Breast epithelium (tissue), 4 donors: ENCODE results near the gene ZMYND8. TPM values are rescaled to one million over a fixed set of nuclear protein-coding genes. Genes with fewer than 3 reads are reported as not detected.

Experiments used
- DNase-seq, 2 donors: peaks; one replicate each; pipeline ENCODE4 v3.0.0-alpha.2; 2019; ENCODE audit warnings: low spot score in 2 of 2
- H3K27ac ChIP-seq, 2 donors: fragments of 200-600 bp; sonication (generic) in 1 of 2; one replicate each; pipeline ENCODE4 v1.5.1; 2016 to 2019; ENCODE audit warnings: mild to moderate bottlenecking in 1 of 2
- H3K27me3 ChIP-seq, 2 donors: fragments of 200-600 bp; sonication (generic) in 1 of 2; one replicate each; pipeline versions ENCODE4 v1.5.1 to v1.6.0; 2017 to 2019; ENCODE audit warnings: control low read depth in 1 of 2, mild to moderate bottlenecking in 1 of 2
- H3K36me3 ChIP-seq: fragments of 200-600 bp; one replicate; pipeline ENCODE4 v1.5.1; 2019
- H3K4me1 ChIP-seq, 2 donors: fragments of 200-600 bp; sonication (generic); one replicate each; pipeline ENCODE4 v1.5.1; 2016 to 2019; ENCODE audit warnings: control low read depth in 1 of 2
- H3K4me3 ChIP-seq, 3 donors: fragments of 200-600 bp; sonication (generic); 1 replicate in 2 of 3; 2 replicates in 1 of 3; pipeline ENCODE4 v1.5.1; 2016 to 2019; ENCODE audit warnings: mild to moderate bottlenecking in 3 of 3, moderate library complexity in 2 of 3
- H3K9me3 ChIP-seq, 2 donors: fragments of 200-600 bp; sonication (generic) in 1 of 2; one replicate each; pipeline ENCODE4 v1.5.1; 2016 to 2019; ENCODE audit warnings: control low read depth in 1 of 2
- POLR2A ChIP-seq: fragments of 450-650 bp; IDR thresholded peaks from one replicate; pipeline ENCODE4 v1.6.1; 2016; ENCODE audit warnings: antibody characterized with exemption, mild to moderate bottlenecking, moderate library complexity
- POLR2AphosphoS5 ChIP-seq, 3 donors: sonication (generic); formaldehyde crosslinking; IDR thresholded peaks; one replicate each; pipeline ENCODE4 v1.6.1; 2017; ENCODE audit warnings: antibody characterized with exemption in 3 of 3
- intact Hi-C: fragments of 100-400 bp; cut with DNase I; formaldehyde crosslinking; loops from one replicate; pipeline ENCODE4 v1.15.1; 2023; ENCODE audit warnings: low total_unique reads
- total RNA-seq, 3 donors: library from RNA; depleted of rRNA; stranded (reverse); fragments of >200 nt; gene quantifications; one replicate each; pipeline ENCODE4 v1.1.0, GENCODE V29; 2016
- TF ChIP-seq, protein P1 (sequence below), 3 donors: fragments of 450-650 bp; IDR thresholded peaks; one replicate each; pipeline ENCODE4 v1.5.1; 2016 to 2017; ENCODE audit warnings: antibody characterized with exemption in 3 of 3, mild to moderate bottlenecking in 3 of 3, moderate library complexity in 3 of 3

Gene ZMYND8
- total RNA-seq, 3 donors from 2014 or later, result 40.6 to 47.7 (median 41.4) TPM

DNA sequence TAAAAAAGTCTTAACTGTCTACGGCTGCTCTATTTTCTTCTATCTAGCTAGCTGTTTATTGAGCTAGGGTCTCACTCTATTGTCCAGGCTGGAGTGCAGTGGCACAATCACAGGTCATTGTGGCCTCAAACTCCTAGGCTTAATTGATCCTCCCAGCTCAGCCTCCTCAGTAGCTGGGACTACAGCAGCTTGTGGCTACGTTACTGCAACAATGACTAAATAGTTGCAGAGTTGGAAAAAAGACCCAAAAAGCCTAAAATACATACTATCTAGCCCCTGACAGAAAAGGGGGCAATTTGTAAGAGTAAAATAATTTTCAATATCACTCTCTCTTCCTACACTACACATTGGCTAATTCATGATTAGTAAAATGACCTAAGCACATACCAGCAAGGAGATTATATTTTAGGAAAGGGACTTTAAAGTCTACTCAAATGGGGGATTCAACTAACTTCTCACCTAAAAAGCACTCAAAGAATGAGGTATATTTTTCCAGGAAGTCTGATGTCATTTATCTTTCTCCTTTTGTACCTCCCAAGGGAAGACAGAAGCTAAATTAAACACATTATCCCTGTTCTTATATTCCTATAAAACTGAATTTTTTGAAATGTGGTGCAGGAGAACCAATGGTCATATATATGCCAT lies 82.8 kb downstream of the ZMYND8 start:
- TF ChIP-seq, protein P1, sequence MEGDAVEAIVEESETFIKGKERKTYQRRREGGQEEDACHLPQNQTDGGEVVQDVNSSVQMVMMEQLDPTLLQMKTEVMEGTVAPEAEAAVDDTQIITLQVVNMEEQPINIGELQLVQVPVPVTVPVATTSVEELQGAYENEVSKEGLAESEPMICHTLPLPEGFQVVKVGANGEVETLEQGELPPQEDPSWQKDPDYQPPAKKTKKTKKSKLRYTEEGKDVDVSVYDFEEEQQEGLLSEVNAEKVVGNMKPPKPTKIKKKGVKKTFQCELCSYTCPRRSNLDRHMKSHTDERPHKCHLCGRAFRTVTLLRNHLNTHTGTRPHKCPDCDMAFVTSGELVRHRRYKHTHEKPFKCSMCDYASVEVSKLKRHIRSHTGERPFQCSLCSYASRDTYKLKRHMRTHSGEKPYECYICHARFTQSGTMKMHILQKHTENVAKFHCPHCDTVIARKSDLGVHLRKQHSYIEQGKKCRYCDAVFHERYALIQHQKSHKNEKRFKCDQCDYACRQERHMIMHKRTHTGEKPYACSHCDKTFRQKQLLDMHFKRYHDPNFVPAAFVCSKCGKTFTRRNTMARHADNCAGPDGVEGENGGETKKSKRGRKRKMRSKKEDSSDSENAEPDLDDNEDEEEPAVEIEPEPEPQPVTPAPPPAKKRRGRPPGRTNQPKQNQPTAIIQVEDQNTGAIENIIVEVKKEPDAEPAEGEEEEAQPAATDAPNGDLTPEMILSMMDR (IDR thresholded peaks at IDR 0.05), result no peak
- no peak for TF ChIP-seq POLR2AphosphoS5 (IDR thresholded peaks at IDR 0.05)
- no peak for TF ChIP-seq POLR2A
- DNase-seq, result no peak
- Histone ChIP-seq H3K27me3 (no peaks in the 10 kb centered on the region), H3K4me1 (peaks cover 13 to 16% of the 10 kb centered on the region in 2 donors), H3K36me3 (no peaks in the 10 kb centered on the region), H3K9me3 (no peaks in the 10 kb centered on the region), H3K27ac (peak overlapping the region; percentile 77 to 87), H3K4me3 (peak overlapping the region in 1 of 3 donors; percentile 15)
- intact Hi-C loops, result loop anchor here (5.0 kb wide), 1 partner anchor 109 kb away; no protein-coding TSS in a partner anchor

DNA sequence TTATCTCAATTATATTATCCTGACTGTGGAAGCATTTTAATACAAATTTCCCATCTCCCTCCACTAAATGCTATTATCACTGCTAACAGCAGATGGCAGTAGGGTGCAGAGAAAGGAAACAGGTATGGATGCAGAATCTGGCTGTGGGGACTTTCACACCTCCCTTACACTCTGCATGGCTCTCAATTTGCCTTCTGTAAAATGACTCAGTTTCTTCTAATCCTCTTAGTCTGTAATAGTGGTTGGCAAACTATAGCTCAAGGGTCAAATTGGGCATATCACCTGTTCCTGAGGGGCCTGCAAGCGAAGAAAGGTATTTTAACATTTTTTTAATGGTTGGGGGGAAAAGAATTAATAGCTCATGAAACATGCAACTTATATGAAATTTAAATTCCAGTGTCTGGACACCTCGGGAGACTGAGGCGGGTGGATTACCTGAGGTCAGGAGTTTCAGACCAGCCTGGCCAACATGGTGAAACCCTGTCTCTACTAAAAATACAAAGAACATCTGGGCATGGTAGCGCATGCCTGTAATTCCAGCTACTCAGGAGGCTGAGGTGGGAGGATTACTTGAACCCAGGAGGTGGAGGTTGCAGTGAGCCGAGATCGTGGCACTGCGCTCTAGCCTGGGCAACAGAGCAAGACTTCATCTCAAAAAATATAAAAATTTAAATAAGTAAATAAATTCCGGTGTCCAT lies 83.5 kb downstream of the ZMYND8 start:
- no peak overlapping the region for H3K4me3 ChIP-seq
- intact Hi-C loops, result loop anchor here (5.0 kb wide), 1 partner anchor 109 kb away; no protein-coding TSS in a partner anchor
- H3K36me3 ChIP-seq, result no peaks in the 10 kb centered on the region
- peak overlapping the region; percentile 77 to 87 for H3K27ac ChIP-seq
- no peaks in the 10 kb centered on the region for H3K9me3 ChIP-seq
- DNase-seq, result no peak
- H3K4me1 ChIP-seq, result peaks cover 13 to 16% of the 10 kb centered on the region in 2 donors
- no peaks in the 10 kb centered on the region for H3K27me3 ChIP-seq
- TF ChIP-seq POLR2AphosphoS5 (IDR thresholded peaks at IDR 0.05) (peak in 1 of 3 donors; percentile 53), POLR2A (no peak)
- TF ChIP-seq, protein P1 (IDR thresholded peaks at IDR 0.05), result peak; percentile 97 to 99 (median 98)

DNA sequence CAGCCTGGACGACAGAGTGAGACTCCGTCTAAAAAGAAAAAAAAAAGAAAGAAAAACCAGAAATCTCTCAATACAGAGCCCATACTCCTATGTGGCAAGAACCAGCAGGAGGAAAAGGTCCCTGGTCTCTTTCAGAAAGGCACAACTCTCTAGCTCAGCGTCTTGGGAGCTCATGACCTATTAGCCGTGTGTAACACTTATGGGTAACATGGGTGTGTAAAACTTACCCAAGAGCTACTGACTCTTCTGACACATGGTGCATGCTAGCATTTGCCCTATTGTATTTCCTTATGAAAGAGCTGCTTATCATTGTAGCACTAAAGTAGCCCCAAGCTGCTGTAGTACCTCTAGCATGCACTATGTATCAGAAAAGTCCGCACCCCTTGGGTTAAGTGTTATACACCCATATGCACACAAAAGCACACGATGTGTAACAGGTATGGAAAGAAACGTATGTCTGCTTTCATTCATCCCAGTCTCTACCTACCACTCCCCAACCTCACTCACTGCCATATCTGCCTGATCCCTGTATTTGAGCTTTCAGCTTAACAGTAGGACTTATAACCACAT lies 85.4 kb downstream of the ZMYND8 start:
- Histone ChIP-seq H3K4me3 (no peak overlapping the region), H3K9me3 (no peaks in the 10 kb centered on the region), H3K4me1 (peaks cover 13 to 14% of the 10 kb centered on the region in 2 donors), H3K27ac (peak overlapping the region; percentile 27 to 38), H3K36me3 (no peaks in the 10 kb centered on the region), H3K27me3 (no peaks in the 10 kb centered on the region)
- intact Hi-C loops, result loop anchor here (5.0 kb wide), 1 partner anchor 111 kb away; no protein-coding TSS in a partner anchor
- TF ChIP-seq POLR2AphosphoS5 (IDR thresholded peaks at IDR 0.05) (no peak), POLR2A (no peak)
- TF ChIP-seq, protein P1 (IDR thresholded peaks at IDR 0.05), result no peak
- no peak for DNase-seq

DNA sequence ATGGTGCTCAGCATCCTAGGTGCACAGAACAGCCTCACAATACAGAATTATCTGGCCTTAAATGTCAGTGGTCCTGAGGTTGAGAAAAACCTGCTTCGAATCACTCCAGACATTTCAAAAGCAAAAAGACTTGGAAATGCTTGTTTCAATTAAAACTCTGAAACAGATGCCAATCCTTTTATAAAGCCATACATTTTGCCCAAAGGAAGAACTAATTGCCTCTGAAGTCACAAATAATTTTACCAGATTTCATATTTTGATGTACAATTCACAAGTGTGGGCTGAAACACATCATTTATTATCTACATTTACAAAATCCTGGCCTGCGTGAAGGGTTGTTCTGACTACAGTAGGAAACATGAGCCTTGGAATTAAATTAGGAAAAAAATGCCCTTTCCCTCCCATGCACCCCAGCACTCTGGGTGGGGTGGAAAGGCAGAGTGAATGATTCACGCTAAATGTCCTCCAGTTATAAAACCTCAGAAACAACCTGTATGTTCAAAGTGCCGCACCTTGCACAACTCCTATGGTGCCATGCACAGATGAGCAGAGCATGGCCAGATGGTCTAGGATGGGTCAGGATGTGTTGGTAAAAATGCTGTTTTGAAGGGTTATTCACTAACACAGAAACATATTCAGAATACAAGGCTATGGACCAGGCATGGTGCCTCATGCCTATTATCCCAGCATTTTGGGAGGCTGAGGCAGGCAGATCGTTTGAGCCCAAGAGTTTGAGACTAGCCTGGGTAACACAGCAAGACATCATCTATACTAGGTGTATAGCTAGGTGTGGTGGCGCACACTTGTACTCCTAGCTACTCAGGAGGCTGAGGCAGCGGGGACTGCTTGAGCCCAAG lies 87.0 kb downstream of the ZMYND8 start:
- Histone ChIP-seq H3K9me3 (no peaks in the 10 kb centered on the region), H3K27me3 (no peaks in the 10 kb centered on the region), H3K27ac (no peak overlapping the region), H3K4me1 (peaks cover 7 to 8% of the 10 kb centered on the region in 2 donors), H3K36me3 (no peaks in the 10 kb centered on the region), H3K4me3 (no peak overlapping the region)
- intact Hi-C loops, result loop anchor here (5.0 kb wide), 1 partner anchor 113 kb away; no protein-coding TSS in a partner anchor
- TF ChIP-seq POLR2AphosphoS5 (IDR thresholded peaks at IDR 0.05) (no peak), POLR2A (no peak)
- TF ChIP-seq, protein P1 (IDR thresholded peaks at IDR 0.05), result no peak
- no peak for DNase-seq
